ENCODE results near the gene PCYOX1L.

The PCYOX1L gene

DNA sequence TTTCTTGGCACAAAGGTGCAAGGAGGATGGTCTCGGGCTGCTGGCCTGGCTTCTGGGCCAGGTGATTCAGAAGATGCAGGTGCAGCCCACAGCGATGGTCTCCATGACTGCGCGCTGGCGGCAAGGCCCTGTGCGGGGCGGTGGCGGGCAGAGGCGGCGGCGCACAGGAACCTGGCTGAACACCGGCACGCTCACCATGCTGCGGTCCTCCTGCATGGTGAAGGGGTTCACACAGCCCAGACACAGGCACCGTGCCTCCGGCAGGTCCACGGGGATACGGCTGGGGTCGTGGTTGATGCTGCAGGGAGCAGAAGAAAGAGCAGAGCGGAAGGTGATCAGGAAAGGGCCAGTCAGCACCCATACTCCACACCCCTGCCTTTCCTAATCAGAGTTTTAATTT, 16.5 kb downstream of the PCYOX1L start:
- no peaks in the 10 kb centered on the region for H3K36me3 ChIP-seq (ENCODE audit: control insufficient read depth, insufficient read depth, low read length)
- no peak overlapping the region for H3K4me3 ChIP-seq (replicated peaks; ENCODE audit: low read depth, low read length)
- TF ChIP-seq, protein P1, sequence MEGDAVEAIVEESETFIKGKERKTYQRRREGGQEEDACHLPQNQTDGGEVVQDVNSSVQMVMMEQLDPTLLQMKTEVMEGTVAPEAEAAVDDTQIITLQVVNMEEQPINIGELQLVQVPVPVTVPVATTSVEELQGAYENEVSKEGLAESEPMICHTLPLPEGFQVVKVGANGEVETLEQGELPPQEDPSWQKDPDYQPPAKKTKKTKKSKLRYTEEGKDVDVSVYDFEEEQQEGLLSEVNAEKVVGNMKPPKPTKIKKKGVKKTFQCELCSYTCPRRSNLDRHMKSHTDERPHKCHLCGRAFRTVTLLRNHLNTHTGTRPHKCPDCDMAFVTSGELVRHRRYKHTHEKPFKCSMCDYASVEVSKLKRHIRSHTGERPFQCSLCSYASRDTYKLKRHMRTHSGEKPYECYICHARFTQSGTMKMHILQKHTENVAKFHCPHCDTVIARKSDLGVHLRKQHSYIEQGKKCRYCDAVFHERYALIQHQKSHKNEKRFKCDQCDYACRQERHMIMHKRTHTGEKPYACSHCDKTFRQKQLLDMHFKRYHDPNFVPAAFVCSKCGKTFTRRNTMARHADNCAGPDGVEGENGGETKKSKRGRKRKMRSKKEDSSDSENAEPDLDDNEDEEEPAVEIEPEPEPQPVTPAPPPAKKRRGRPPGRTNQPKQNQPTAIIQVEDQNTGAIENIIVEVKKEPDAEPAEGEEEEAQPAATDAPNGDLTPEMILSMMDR (IDR thresholded peaks at IDR 0.05; ENCODE audit: insufficient read depth, low read length, poor library complexity, severe bottlenecking) = no peak
- no peak for DNase-seq (ENCODE audit: extremely low read depth, insufficient read length)
- H3K27me3 ChIP-seq (replicated peaks; ENCODE audit: control insufficient read depth, insufficient read depth, low read length) = no peaks in the 10 kb centered on the region; the same call in 1 of the 2 replicates

DNA sequence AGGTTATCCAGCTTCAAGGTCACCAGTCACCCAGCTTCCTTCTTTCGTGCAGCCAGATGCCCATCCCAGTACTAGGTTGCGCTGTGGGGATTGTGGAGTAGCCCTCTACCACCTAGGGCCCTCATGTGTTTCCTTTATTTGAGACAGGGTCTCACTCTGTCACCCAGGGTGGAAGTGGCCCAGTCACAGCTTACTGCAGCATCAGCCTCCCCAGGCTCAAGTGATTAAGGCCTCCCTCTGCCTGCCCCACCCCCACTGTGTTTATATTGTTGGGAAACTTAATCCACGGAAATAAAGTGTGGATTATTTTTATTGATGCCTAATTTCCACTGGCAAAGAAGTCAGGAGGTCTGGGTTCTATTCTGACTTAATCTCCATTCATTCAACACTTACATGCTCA, 17.0 kb downstream of the PCYOX1L start:
- H3K27me3 ChIP-seq (replicated peaks; ENCODE audit: control insufficient read depth, insufficient read depth, low read length) = no peaks in the 10 kb centered on the region; the same call in 1 of the 2 replicates
- DNase-seq (ENCODE audit: extremely low read depth, insufficient read length) = no peak
- TF ChIP-seq, protein P1 (IDR thresholded peaks at IDR 0.05; ENCODE audit: insufficient read depth, low read length, poor library complexity, severe bottlenecking) = no peak

DNA sequence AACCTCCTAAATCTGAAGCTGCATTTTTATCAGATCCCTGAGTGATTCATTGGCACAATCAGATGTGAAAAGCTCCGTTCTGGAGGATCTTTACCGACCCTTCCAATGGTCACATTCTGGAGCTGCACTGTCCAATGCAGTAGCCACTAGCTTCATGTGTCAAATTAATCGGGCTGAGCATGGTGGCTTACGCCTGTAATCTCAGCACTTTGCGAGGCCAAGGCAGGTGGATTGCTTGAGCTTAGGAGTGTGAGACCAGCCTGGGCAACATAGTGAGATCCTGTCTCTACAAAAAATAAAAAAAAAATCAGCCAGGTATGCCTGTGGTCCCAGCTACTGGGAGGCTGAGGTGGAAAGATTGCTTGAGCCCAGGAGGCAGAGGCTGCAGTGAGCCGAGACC, 17.6 kb downstream of the PCYOX1L start:
- H3K36me3 ChIP-seq (ENCODE audit: control insufficient read depth, insufficient read depth, low read length) = no peaks in the 10 kb centered on the region
- TF ChIP-seq, protein P1 (IDR thresholded peaks at IDR 0.05; ENCODE audit: insufficient read depth, low read length, poor library complexity, severe bottlenecking) = no peak
- no peaks in the 10 kb centered on the region; the same call in 1 of the 2 replicates for H3K27me3 ChIP-seq (replicated peaks; ENCODE audit: control insufficient read depth, insufficient read depth, low read length)
- H3K4me3 ChIP-seq (replicated peaks; ENCODE audit: low read depth, low read length) = no peak overlapping the region
- no peak for DNase-seq (ENCODE audit: extremely low read depth, insufficient read length)

More for the DNA sequence above, 17.0 kb downstream of the PCYOX1L start:
- Histone ChIP-seq H3K4me3 (replicated peaks; ENCODE audit: low read depth, low read length) (no peak overlapping the region), H3K36me3 (ENCODE audit: control insufficient read depth, insufficient read depth, low read length) (no peaks in the 10 kb centered on the region)

DNA sequence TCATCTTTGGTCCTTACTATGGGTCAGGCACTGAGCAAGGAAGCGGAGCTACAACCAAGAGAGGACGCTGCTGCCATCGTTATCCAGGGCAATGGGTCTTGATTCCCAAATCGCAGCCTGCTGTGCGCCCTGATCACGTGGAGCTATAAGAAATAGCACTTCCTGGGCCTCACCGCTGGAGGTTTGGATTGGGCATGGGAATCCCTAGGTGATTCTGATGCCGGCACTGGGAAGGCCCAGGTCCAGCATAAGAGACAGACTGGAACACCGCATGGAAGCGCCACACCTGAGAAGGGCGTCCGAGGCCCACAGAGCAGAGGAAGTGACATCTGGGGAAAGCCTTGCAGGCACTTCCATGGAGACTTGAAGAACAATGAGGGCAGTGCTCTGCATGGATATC, 18.3 kb downstream of the PCYOX1L start:
- no peak overlapping the region for H3K4me3 ChIP-seq (replicated peaks; ENCODE audit: low read depth, low read length)
- no peaks in the 10 kb centered on the region for H3K36me3 ChIP-seq (ENCODE audit: control insufficient read depth, insufficient read depth, low read length)
- H3K27me3 ChIP-seq (replicated peaks; ENCODE audit: control insufficient read depth, insufficient read depth, low read length) = no peaks in the 10 kb centered on the region; the same call in 1 of the 2 replicates
- TF ChIP-seq, protein P1 (IDR thresholded peaks at IDR 0.05; ENCODE audit: insufficient read depth, low read length, poor library complexity, severe bottlenecking) = no peak
- DNase-seq (ENCODE audit: extremely low read depth, insufficient read length) = no peak

DNA sequence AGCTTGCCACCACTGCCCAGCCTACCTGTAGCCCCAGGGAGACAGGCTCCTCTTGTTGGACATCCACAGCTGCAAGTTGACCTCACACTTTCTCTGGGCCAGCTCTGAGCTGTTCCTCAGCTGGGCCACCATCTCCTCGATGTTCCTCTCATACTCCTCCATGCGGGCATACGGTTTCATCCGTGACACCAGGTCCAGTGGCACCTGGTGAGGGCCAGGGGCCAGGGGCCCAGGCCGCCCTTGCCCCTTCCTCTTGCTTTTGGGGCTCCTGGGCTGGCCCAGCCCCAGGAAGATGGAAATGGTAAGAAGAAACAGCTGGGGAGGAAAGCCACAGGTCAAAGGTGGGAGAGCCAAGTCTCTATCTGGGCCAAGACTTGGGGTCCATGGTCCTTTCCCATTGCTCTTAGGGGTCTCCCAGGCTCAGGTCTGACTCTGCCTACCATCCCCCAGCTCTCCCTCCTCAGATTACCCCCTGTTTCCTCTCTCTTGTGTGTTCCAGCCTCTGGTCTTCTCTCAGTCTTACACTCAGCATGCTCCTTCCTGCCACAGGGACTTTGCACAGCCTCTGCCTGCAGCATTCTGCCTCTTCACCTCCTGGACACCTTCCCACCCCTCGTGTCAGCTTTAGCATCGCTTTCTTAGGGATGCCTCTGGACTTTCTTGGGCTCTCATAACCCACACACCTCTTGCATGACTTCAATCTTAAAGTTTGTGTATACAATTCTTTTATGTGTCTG, 19.0 kb downstream of the PCYOX1L start:
- H3K27me3 ChIP-seq (replicated peaks; ENCODE audit: control insufficient read depth, insufficient read depth, low read length) = no peaks in the 10 kb centered on the region; the same call in 1 of the 2 replicates
- no peak overlapping the region for H3K4me3 ChIP-seq (replicated peaks; ENCODE audit: low read depth, low read length)
- TF ChIP-seq, protein P1 (IDR thresholded peaks at IDR 0.05; ENCODE audit: insufficient read depth, low read length, poor library complexity, severe bottlenecking) = no peak
- DNase-seq (ENCODE audit: extremely low read depth, insufficient read length) = no peak
- no peaks in the 10 kb centered on the region for H3K36me3 ChIP-seq (ENCODE audit: control insufficient read depth, insufficient read depth, low read length)
